ENCODE measurements around the gene LAMC3. TPM values are rescaled to one million over a fixed set of nuclear protein-coding genes. Genes with fewer than 3 reads are reported as not detected.
A peak's percentile ranks its signal among the peaks of the same experiment; 100 is the strongest.

LAMC3 gene
- total RNA-seq, 1 experiment from 2014 or later, result not detected

DNA sequence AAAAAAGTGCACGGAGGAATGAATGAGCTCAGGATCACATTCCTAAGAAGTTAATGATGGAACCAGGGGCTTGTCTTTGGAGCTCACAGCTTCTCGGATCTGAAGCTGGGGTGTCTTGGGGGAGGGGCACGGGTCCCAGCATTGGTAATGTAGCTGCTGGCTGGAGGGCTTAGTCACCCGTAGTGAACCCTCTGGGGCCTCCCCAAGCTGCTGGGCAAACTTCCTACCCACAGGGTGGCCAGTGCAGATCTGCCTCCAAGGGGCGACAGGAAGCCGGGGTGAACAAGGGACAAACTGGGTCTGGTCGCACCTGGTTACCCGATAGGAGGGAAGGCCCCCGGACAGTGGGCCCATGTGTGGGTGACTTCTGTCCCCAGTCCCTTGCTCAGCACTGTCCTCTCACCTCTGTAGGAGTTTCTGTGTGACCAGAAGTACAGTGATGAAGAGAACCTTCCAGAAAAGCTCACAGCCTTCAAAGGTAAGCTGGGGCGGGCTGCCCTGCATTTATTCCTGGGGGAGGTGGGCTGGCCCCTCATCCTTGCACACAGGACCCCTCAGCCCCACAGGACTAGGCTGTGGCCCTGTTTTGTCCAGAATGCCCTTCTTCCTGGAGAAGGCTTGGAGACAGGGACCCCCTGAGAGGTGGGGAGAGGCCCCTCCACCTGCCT is 102.3 kb downstream of the LAMC3 start:
- H3K4me1 Mint-ChIP-seq (ENCODE audit: insufficient read depth, unreplicated experiment), result peaks cover 6% of the 10 kb centered on the region

DNA sequence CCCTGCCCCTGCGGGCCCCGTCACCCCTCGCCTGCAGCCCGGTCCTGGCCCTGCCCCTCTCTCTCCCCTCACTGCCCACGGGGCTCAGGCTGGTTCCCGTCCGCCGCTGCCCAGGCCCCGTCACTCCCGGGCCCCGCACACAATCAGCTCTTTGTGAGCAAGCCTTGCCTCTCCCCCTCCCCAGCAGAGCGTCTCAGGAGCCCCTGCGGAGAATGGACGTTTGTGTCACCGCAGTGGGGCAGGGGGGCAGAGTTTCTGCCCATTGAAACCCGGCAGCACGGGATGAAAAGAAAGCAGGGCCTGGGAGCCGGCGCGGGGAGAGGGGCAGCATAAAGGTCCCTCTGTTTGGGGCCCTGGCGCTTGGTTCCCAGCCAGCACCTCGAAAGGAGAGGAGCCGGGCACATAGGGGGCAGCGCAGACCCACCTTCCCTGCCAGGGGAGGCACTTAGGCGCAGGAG is 102.9 kb downstream of the LAMC3 start:
- POLR2A ChIA-PET, result interaction anchor here (1.7 kb wide), 1 partner anchor 14 kb away, joined by 8 read pairs; the partner anchor contains the start of gene NUP214
- TF ChIP-seq, protein P1, sequence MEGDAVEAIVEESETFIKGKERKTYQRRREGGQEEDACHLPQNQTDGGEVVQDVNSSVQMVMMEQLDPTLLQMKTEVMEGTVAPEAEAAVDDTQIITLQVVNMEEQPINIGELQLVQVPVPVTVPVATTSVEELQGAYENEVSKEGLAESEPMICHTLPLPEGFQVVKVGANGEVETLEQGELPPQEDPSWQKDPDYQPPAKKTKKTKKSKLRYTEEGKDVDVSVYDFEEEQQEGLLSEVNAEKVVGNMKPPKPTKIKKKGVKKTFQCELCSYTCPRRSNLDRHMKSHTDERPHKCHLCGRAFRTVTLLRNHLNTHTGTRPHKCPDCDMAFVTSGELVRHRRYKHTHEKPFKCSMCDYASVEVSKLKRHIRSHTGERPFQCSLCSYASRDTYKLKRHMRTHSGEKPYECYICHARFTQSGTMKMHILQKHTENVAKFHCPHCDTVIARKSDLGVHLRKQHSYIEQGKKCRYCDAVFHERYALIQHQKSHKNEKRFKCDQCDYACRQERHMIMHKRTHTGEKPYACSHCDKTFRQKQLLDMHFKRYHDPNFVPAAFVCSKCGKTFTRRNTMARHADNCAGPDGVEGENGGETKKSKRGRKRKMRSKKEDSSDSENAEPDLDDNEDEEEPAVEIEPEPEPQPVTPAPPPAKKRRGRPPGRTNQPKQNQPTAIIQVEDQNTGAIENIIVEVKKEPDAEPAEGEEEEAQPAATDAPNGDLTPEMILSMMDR (IDR thresholded peaks at IDR 0.05; ENCODE audit: unreplicated experiment), result no peak
- BruUV-seq (replicated peaks), result no TSS peak
- Mint-ChIP-seq H3K36me3 (ENCODE audit: insufficient read depth, unreplicated experiment) (no peaks in the 10 kb centered on the region), H3K4me3 (ENCODE audit: unreplicated experiment) (no peak overlapping the region), H3K27ac (ENCODE audit: low read depth, unreplicated experiment) (no peak overlapping the region), H3K9me3 (ENCODE audit: unreplicated experiment) (no peaks in the 10 kb centered on the region), H3K27me3 (ENCODE audit: insufficient read depth, unreplicated experiment) (no peaks in the 10 kb centered on the region), H3K4me1 (ENCODE audit: insufficient read depth, unreplicated experiment) (peaks cover 6% of the 10 kb centered on the region)
- CTCF ChIA-PET, result interaction anchor here (1.3 kb wide), 1 partner anchor 14 kb away, joined by 3 read pairs; the partner anchor contains the start of gene NUP214
- intact Hi-C loops (cut with micrococcal nuclease), result loop anchor here (5.0 kb wide), 1 partner anchor 55 kb away; no protein-coding TSS in a partner anchor
- no peak for DNase-seq (ENCODE audit: unreplicated experiment)

More for the DNA sequence above, 102.3 kb downstream of the LAMC3 start:
- no TSS peak for BruUV-seq (replicated peaks)
- no peak for DNase-seq (ENCODE audit: unreplicated experiment)
- Mint-ChIP-seq H3K9me3 (ENCODE audit: unreplicated experiment) (no peaks in the 10 kb centered on the region), H3K27me3 (ENCODE audit: insufficient read depth, unreplicated experiment) (no peaks in the 10 kb centered on the region), H3K36me3 (ENCODE audit: insufficient read depth, unreplicated experiment) (no peaks in the 10 kb centered on the region), H3K27ac (ENCODE audit: low read depth, unreplicated experiment) (no peak overlapping the region), H3K4me3 (ENCODE audit: unreplicated experiment) (no peak overlapping the region)
- ChIA-PET CTCF (interaction anchor here (0.7 kb wide), 1 partner anchor 53 kb away, joined by 3 read pairs; no protein-coding TSS in a partner anchor), POLR2A (interaction anchor here (1.3 kb wide), 1 partner anchor 14 kb away, joined by 5 read pairs; the partner anchor contains the start of gene NUP214)
- TF ChIP-seq, protein P1 (IDR thresholded peaks at IDR 0.05; ENCODE audit: unreplicated experiment), result no peak
- intact Hi-C loops (cut with micrococcal nuclease), result loop anchor here (5.0 kb wide), 1 partner anchor 54 kb away; no protein-coding TSS in a partner anchor

DNA sequence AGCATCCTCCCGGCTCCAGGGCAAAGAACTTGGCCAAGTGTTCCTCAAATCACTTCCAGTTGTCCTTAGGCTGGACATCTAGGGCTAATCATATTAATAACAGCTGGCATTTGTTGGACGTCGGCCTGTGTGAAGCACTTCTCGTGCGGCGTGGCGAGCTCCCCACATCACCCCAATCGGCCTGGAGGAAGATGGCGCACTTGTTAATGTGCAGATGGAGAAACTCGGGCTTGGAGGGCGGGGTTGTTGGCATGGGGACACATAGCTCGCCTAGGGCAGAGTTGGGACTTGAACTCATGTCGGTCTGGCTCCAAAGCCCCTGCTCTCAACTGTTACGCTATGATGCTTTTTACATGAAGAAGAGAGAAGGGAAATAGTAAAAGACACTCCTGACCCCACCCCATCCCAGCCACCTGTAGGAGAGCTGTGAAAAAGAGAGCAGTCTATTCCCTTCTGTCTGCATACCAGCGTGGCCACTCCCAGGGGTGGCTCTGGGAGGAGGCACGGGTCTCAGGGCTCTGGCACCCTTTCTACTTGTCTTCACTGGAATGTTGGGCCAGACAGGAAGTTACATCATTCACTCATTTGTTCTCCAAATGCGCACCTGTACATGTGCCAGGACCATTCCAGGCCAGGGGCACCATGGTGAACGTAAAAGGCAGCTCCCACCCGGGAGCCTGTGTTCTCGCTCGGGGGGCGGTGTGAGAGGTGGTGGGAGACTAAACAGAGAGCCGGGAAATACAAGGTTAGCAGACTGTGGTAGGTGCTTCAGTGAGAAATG is 103.6 kb downstream of the LAMC3 start:
- H3K36me3 Mint-ChIP-seq (ENCODE audit: insufficient read depth, unreplicated experiment), result no peaks in the 10 kb centered on the region
- no peak overlapping the region for H3K4me3 Mint-ChIP-seq (ENCODE audit: unreplicated experiment)
- intact Hi-C loops (cut with micrococcal nuclease), result loop anchor here (5.0 kb wide), 1 partner anchor 55 kb away; no protein-coding TSS in a partner anchor
- BruUV-seq (replicated peaks), result no TSS peak
- peak; percentile 68 for DNase-seq (ENCODE audit: unreplicated experiment)
- H3K9me3 Mint-ChIP-seq (ENCODE audit: unreplicated experiment), result no peaks in the 10 kb centered on the region
- ChIA-PET CTCF (interaction anchor here (0.6 to 1.3 kb wide), 3 partner anchors 13 to 55 kb away, joined by 3 to 4 read pairs (median 3); partner anchors contain the start of gene NUP214), POLR2A (interaction anchor here (0.6 to 1.7 kb wide), 3 partner anchors 12 to 266 kb away, joined by 3 to 8 read pairs (median 4); partner anchors contain the start of gene NUP214)
- H3K27me3 Mint-ChIP-seq (ENCODE audit: insufficient read depth, unreplicated experiment), result no peaks in the 10 kb centered on the region
- peak overlapping the region; percentile 25 for H3K27ac Mint-ChIP-seq (ENCODE audit: low read depth, unreplicated experiment)
- TF ChIP-seq, protein P1 (IDR thresholded peaks at IDR 0.05; ENCODE audit: unreplicated experiment), result no peak
- H3K4me1 Mint-ChIP-seq (ENCODE audit: insufficient read depth, unreplicated experiment), result peaks cover 6% of the 10 kb centered on the region

Measured in MCF 10A (cell line).